GM12878 (cell line): ENCODE measurements around the gene CASR. TPM values are rescaled to one million over a fixed set of nuclear protein-coding genes. Genes with fewer than 3 reads are reported as not detected.

Experiments used
- ATAC-seq: fragments of 200-7000 bp; cut with Tn5 transposase; 3 replicates; pipeline ENCODE4 v1.9.1; 2020; ENCODE audit warnings: mild to moderate bottlenecking, moderate library complexity
- BruUV-seq: library from RNA; stranded (reverse); fragments of 400-500 nt; replicated peaks from 2 replicates; lab custom pipeline; 2021; lab: Mats Ljungman, UMichigan
- CTCF ChIA-PET: fragments of 300-600 bp; sonication (Branson Sonifier 250); formaldehyde crosslinking; extraction: SDS; loops from one replicate; lab custom pipeline; 2021; ENCODE audit warnings: inconsistent platforms; lab: Yijun Ruan, JAX
- POLR2A ChIA-PET: fragments of 350-600 bp; formaldehyde crosslinking; extraction: SDS; loops from one replicate; lab custom pipeline; 2021; ENCODE audit warnings: inconsistent platforms; lab: Charles Lee
- RAD21 ChIA-PET: fragments of 300-600 bp; sonication (Branson Sonifier 250); formaldehyde crosslinking; loops from one replicate; lab custom pipeline; 2023; ENCODE audit warnings: antibody characterized with exemption; ENCODE audit not compliant: unreplicated experiment; lab: Charles Lee
- SMC1A ChIA-PET: fragments of 300-600 bp; sonication (Branson Sonifier 250); formaldehyde crosslinking; loops from one replicate; lab custom pipeline; 2023; ENCODE audit not compliant: unreplicated experiment, uncharacterized antibody; lab: Charles Lee
- DNase-seq: peaks from one replicate; pipeline ENCODE4 v3.0.0-alpha.2; 2011; ENCODE audit warnings: low read depth, low spot score
- FAIRE-seq: peaks from 3 replicates; lab custom pipeline; 2011; peaks lifted over from hg19 to GRCh38; lab: Jason Lieb, UNC
- H2AFZ ChIP-seq: 2 replicates; pipeline ENCODE4 v1.6.0; 2011; ENCODE audit warnings: low read depth, low read length, control low read depth; ENCODE audit not compliant: control insufficient read depth
- H3K27ac ChIP-seq: 2 replicates; pipeline ENCODE4 v1.5.1; 2011; ENCODE audit warnings: control low read depth; ENCODE audit not compliant: control insufficient read depth, insufficient read depth
- H3K27me3 ChIP-seq, 2 experiments: replicated peaks in 1 of 2; 2 replicates each; pipeline versions ENCODE4 v1.6.0 to v1.6.1; 2011; ENCODE audit warnings: low read length in 1 of 2; ENCODE audit not compliant: control insufficient read depth in 2 of 2, insufficient read depth in 2 of 2
- H3K36me3 ChIP-seq, 2 experiments: 2 replicates each; pipeline ENCODE4 v1.5.1; 2011; ENCODE audit warnings: low read length in 1 of 2; ENCODE audit not compliant: control insufficient read depth in 2 of 2, insufficient read depth in 2 of 2
- H3K4me1 ChIP-seq: 2 replicates; pipeline ENCODE4 v1.6.1; 2011; ENCODE audit warnings: mild to moderate bottlenecking, low read length, moderate library complexity, mixed read lengths; ENCODE audit not compliant: control insufficient read depth, insufficient read depth
- H3K4me2 ChIP-seq: 2 replicates; pipeline ENCODE4 v1.6.0; 2011; ENCODE audit warnings: control low read depth; ENCODE audit not compliant: control insufficient read depth, insufficient read depth
- H3K4me3 ChIP-seq: fragments of 200-600 bp; sonication (generic); 2 replicates; pipeline ENCODE4 v1.5.1; 2016
- H3K79me2 ChIP-seq: 2 replicates; pipeline ENCODE4 v1.6.0; 2011; ENCODE audit warnings: low read length; ENCODE audit not compliant: control insufficient read depth, insufficient read depth
- H3K9ac ChIP-seq: 2 replicates; pipeline ENCODE4 v1.8.0; 2011; ENCODE audit warnings: low read length, control low read depth, mixed read lengths; ENCODE audit not compliant: control insufficient read depth, insufficient read depth
- H3K9me3 ChIP-seq: replicated peaks from 3 replicates; pipeline ENCODE4 v1.5.1; 2011; ENCODE audit warnings: mild to moderate bottlenecking, low read length; ENCODE audit not compliant: control insufficient read depth, insufficient read depth
- H4K20me1 ChIP-seq: 2 replicates; pipeline ENCODE4 v1.6.0; 2011; ENCODE audit not compliant: control insufficient read depth, insufficient read depth
- BACH1 ChIP-seq: fragments of 450-650 bp; IDR thresholded peaks from 2 replicates; pipeline ENCODE4 v1.6.1; 2017; ENCODE audit warnings: mild to moderate bottlenecking, borderline replicate concordance
- DPF2 ChIP-seq: fragments of 450-650 bp; IDR thresholded peaks from 2 replicates; pipeline ENCODE4 v1.6.1; 2017; ENCODE audit warnings: mild to moderate bottlenecking
- EED ChIP-seq: sonication (generic); IDR thresholded peaks from 2 replicates; pipeline ENCODE4 v1.6.1; 2016; ENCODE audit warnings: antibody characterized with exemption, low read depth
- HDAC2 ChIP-seq: fragments of 200-600 bp; sonication (generic); IDR thresholded peaks from 2 replicates; pipeline ENCODE4 v1.6.1; 2017
- IKZF1 ChIP-seq: fragments of 450-650 bp; conservative IDR thresholded peaks from 2 replicates; pipeline ENCODE4 v1.6.1; 2017; ENCODE audit warnings: antibody characterized with exemption, mild to moderate bottlenecking
- MYC ChIP-seq: IDR thresholded peaks from 2 replicates; pipeline ENCODE4 v1.6.1; 2011; ENCODE audit warnings: mild to moderate bottlenecking, low read length, moderate library complexity, inconsistent platforms; ENCODE audit not compliant: insufficient read depth, insufficient replicate concordance, insufficient read length, severe bottlenecking
- NKRF ChIP-seq: fragments of 450-650 bp; conservative IDR thresholded peaks from 2 replicates; pipeline ENCODE4 v1.6.1; 2017; ENCODE audit warnings: mild to moderate bottlenecking, moderate library complexity
- NR2C1 ChIP-seq: fragments of 450-650 bp; IDR thresholded peaks from 2 replicates; pipeline ENCODE4 v1.6.1; 2017; ENCODE audit warnings: antibody characterized with exemption, mild to moderate bottlenecking, moderate library complexity
- PKNOX1 ChIP-seq: fragments of 450-650 bp; IDR thresholded peaks from 2 replicates; pipeline ENCODE4 v1.6.1; 2016; ENCODE audit warnings: mild to moderate bottlenecking
- POU2F2 ChIP-seq: IDR thresholded peaks from 3 replicates; pipeline ENCODE4 v1.6.1; 2011; ENCODE audit warnings: low read depth, mild to moderate bottlenecking, low read length, borderline replicate concordance
- SMAD1 ChIP-seq: fragments of 450-650 bp; IDR thresholded peaks from 2 replicates; pipeline ENCODE4 v1.6.1; 2018; ENCODE audit warnings: mild to moderate bottlenecking, low read depth; ENCODE audit not compliant: partially characterized antibody
- SMARCA5 ChIP-seq: fragments of 450-650 bp; IDR thresholded peaks from 2 replicates; pipeline ENCODE4 v1.6.1; 2017; ENCODE audit warnings: mild to moderate bottlenecking
- STAT1 ChIP-seq: fragments of 450-650 bp; conservative IDR thresholded peaks from 2 replicates; pipeline ENCODE4 v1.6.1; 2014; ENCODE audit warnings: antibody characterized with exemption, mild to moderate bottlenecking
- USF2 ChIP-seq: IDR thresholded peaks from 2 replicates; pipeline ENCODE4 v1.6.1; 2011; ENCODE audit warnings: low read depth, low read length, improper control_type of control experiment, borderline replicate concordance
- ZNF274 ChIP-seq: IDR thresholded peaks from one replicate; pipeline ENCODE4 v1.8.0; 2011; ENCODE audit not compliant: insufficient read length, insufficient read depth
- ZNF687 ChIP-seq: fragments of 450-650 bp; IDR thresholded peaks from 2 replicates; pipeline ENCODE4 v1.6.1; 2017; ENCODE audit warnings: mild to moderate bottlenecking, moderate library complexity
- WGBS: methylation state at CpG from one replicate; pipeline ENCODE4 v1.1.6; 2016; ENCODE audit warnings: low lambda C conversion rate; ENCODE audit not compliant: insufficient replicate concordance, insufficient coverage; ENCODE audit errors: missing lambda C conversion rate; 5-methylcytosine and 5-hydroxymethylcytosine counted together
- in situ Hi-C: fragments of 300-500 bp; cut with MboI; formaldehyde crosslinking; loops from 9 replicates; pipeline ENCODE4 v1.14.3; 2018; ENCODE audit warnings: mixed read lengths
- intact Hi-C: fragments of 100-400 bp; cut with micrococcal nuclease; formaldehyde crosslinking; loops from one replicate; pipeline ENCODE4 v1.14.2; 2022; ENCODE audit not compliant: unreplicated experiment
- polyA plus RNA-seq, 11 experiments: library from polyadenylated mRNA; depleted of rRNA in 4 of 11; unstranded in 6 of 11; stranded (reverse) in 5 of 11; fragments of >200 nt; fragmentation: Nextera tagmentation in 4 of 11; fragmentation: Illumina TruSeq in 1 of 11; extraction: Ambion mirVana in 4 of 11; extraction: Trizol in 1 of 11; gene quantifications; 1 replicate in 1 of 11; 2 replicates in 10 of 11; pipeline versions ENCODE4 v1.2.1 to v1.2.3, GENCODE V29; 2011 to 2016; ENCODE audit warnings: inconsistent platforms in 2 of 11, missing spikeins in 2 of 11, low read depth in 1 of 11
- total RNA-seq, 4 experiments: library from RNA; depleted of rRNA in 3 of 4; stranded (reverse); fragments of >200 nt in 3 of 4; fragmentation: Illumina TruSeq in 1 of 4; extraction: Trizol in 1 of 4; gene quantifications; 2 replicates each; pipeline versions ENCODE4 v1.2.1 to v1.2.3, GENCODE V29; 2013 to 2021

Gene CASR
- total and polyA plus RNA-seq, 10 of the 15 experiments (the other 5 are each of a cell fraction or from before 2014, with no cell fraction given), result 0.04 to 0.37 (median 0.11) TPM

- Histone ChIP-seq H3K79me2 (no peaks in the 10 kb centered on the region), H3K27me3 (no peaks in the 10 kb centered on the region), H4K20me1 (no peaks in the 10 kb centered on the region), H3K9me3 (no peaks in the 10 kb centered on the region), H2AFZ (no peak overlapping the region), H3K9ac (no peak overlapping the region), H3K36me3 (no peaks in the 10 kb centered on the region), H3K4me1 (peaks cover 18% of the 10 kb centered on the region), H3K27ac (no peak overlapping the region), H3K4me3 (no peak overlapping the region), H3K4me2 (no peak overlapping the region)
- in situ Hi-C loops, result no loop called here
- intact Hi-C loops, result no loop called here
- POLR2A ChIA-PET, result interaction anchor here (0.8 to 1.4 kb wide), 3 partner anchors 11 to 175 kb away, joined by 3 read pairs; no protein-coding TSS in a partner anchor
- SMC1A ChIA-PET, result interaction anchor here (1.2 to 10.3 kb wide), 4 partner anchors 12 to 136 kb away, joined by 3 to 262 read pairs (median 62); no protein-coding TSS in a partner anchor
- ATAC-seq (no peak), DNase-seq (no peak), FAIRE-seq (no peak)
- CTCF ChIA-PET, result interaction anchor here (0.6 to 7.4 kb wide), 7 partner anchors 9 to 359 kb away, joined by 3 to 62 read pairs (median 3); no protein-coding TSS in a partner anchor
- RAD21 ChIA-PET, result interaction anchor here (1.1 to 7.0 kb wide), 2 partner anchors 20 to 137 kb away, joined by 4 to 123 read pairs; no protein-coding TSS in a partner anchor
- BruUV-seq, result no TSS peak
- 91% methylated on average over 2 of the region's 2 CpGs for WGBS
- TF ChIP-seq NR2C1 (no peak), DPF2 (no peak), STAT1 (no peak), SMARCA5 (no peak), IKZF1 (no peak), ZNF274 (no peak), BACH1 (no peak), HDAC2 (no peak), PKNOX1 (no peak), NKRF (no peak), SMAD1 (no peak), POU2F2 (no peak), EED (no peak), MYC (no peak), USF2 (no peak), ZNF687 (no peak)
These were observed 55.6 kb downstream of the CASR start for GRCh38 chr3:122239112-122239511.
